GM21390 (cell line): Measurements from ENCODE around the gene ZCCHC24.

Experiments
- ATAC-seq: cut with Tn5 transposase; IDR thresholded peaks from one replicate; pipeline ENCODE4 v1.9.1; 2021; ENCODE audit not compliant: unreplicated experiment

ZCCHC24 gene

GRCh38 chr10:79472951-79473350 is 27.5 kb upstream of the ZCCHC24 start:
- no peak for ATAC-seq

DNA sequence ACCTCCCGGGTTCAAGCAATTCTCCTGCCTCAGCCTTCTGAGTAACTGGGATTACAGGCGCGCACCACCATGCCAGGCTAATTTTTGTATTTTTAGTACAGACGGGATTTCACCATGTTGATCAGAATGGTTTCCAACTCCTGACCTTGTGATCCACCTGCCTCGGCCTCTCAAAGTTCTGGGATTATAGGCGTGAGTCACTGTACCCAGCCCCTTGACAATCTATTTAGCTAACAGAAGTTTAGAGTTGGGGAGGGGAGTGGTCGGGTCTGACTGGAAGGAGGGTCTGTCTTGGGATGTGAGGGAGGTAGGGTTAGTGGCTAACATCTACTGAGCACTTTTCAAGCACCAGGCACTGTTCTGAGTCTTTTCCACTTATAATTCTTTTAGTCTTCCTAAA is 27.0 kb upstream of the ZCCHC24 start:
- no peak for ATAC-seq

DNA sequence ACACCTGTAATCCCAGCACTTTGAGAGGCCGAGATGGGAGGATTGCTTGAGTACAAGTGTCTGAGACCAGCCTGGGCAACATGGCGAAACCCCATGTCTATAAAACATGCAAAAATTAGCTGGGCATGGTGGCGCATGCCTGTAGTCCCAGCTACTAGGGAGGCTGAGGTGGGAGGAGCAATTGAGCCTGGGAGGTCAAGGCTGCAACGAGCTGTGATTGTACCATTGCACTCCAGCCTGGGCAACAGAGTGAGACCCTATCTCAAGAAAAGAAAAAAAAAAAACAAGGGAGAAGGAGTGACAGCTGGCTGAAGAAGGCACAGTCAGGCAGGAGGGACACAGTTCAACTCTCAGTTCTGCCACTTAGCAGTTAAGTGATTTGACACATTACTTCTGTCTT is 26.4 kb upstream of the ZCCHC24 start:
- no peak for ATAC-seq

DNA sequence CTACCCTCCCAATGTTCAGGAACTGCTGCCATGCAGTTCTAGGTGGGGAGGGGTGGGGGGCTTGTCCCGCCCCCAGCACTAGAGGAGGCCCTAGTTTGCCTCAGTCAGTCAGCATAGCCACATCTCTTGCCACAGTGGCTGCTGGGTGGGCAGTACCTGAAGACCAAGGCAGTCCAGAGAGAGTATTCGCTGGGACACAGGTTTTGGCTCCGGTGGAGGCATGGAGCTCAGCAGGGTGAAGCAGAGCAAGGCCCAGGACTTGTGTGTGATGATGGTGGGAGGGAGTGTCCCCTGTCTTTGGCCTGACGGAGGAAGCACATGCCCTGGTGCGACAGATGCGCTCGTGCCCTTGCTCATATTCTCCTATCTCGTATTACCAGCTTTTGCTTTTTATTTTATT is 24.7 kb upstream of the ZCCHC24 start:
- ATAC-seq, result no peak

- ATAC-seq, result no peak
Measured at GRCh38 chr10:79468841-79469585, 23.6 kb upstream of the ZCCHC24 start.

- no peak for ATAC-seq
Measured at GRCh38 chr10:79468015-79468560, 22.7 kb upstream of the ZCCHC24 start.

GRCh38 chr10:79465341-79465740 is 19.9 kb upstream of the ZCCHC24 start:
- no peak for ATAC-seq

GRCh38 chr10:79463578-79464496 is 18.4 kb upstream of the ZCCHC24 start:
- ATAC-seq, result no peak

- no peak for ATAC-seq
Measured at GRCh38 chr10:79460687-79461086, 15.3 kb upstream of the ZCCHC24 start.

DNA sequence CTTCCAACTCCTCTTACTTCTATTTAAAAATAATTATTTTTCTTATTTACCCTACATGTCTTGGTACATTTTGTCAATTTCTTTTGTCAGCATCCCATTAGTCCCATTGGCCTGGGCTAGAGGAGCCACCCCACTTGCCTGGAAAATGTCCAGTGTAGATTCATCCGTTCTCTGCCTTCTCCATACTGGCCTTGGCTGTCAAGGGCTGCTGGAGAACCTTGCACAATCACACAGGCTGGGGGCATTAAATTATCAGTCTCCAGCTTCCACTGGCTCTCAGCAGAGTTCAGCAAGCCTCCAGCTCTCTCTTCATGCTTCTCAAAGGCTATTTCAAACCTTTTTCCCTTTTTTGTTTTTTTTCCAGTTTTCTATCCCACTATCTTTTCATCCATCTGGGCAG is 13.8 kb upstream of the ZCCHC24 start:
- ATAC-seq, result no peak

DNA sequence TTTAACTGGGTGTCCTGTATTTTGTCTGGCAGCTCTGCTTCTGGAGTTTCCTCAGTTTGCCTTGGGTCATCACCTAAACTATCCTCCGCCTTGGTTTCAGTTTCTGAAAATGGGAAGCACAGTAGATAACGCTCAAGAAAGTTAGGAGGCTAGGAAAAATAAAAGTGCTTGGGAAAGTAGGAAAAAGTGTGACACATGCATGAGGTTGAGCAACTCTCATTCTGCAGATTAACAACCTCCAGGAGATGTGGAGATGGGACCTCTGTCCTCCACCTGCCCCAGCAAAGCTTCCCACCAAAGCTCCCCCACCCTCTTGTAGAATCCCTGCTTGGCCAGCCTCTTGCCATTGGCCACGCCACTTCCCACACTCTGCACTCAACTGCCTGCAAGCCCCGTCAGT is 13.1 kb upstream of the ZCCHC24 start:
- ATAC-seq, result no peak

DNA sequence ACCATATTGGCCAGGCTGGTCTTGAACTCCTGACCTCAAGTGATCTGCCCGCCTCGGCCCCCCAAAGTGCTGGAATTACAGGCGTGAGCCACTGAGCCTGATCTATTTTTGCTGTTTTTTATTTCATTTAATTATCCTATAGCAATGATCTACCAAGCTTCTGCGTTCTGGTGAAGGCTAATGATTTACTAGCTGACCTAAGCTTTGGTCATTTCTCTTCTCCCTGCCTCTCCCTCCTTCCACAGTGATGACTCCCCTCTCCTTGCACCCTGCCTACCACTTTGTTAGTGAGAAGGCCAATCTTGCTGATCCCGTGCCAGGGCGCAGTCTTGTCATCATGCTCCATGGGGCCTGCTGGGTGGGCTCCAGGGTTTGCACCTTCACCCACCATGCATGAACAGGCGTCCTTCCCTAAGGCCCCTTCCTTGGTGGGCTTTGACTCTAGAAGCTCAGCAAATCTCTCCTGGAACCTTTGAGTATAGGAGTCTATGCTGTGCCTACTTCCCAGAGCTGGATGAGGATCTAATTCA is 11.9 kb upstream of the ZCCHC24 start:
- ATAC-seq, result no peak

DNA sequence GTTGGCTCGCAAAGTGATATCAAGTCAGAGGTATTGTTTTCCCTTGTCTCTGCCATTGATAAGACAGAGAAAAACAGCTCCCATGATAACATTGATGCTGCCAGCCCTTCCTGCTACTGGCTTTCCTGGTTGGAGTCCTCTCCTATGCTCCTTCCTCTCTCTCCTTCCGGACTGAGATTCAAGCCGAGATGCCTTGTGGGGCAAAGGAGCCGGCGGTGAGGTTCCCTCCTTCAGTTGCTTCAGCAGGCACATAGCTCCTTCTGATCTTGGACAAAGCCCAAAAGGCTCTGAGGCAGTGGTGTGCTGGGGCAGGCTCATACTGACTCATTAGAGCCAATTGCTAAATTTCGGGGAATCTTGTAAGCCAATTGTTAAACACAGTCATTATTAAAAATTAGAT is 8.8 kb upstream of the ZCCHC24 start:
- ATAC-seq, result no peak

- no peak for ATAC-seq
Measured at GRCh38 chr10:79453392-79453791, 8.0 kb upstream of the ZCCHC24 start.

GRCh38 chr10:79452174-79452611 is 6.8 kb upstream of the ZCCHC24 start:
- ATAC-seq, result no peak

- ATAC-seq, result no peak
Measured at GRCh38 chr10:79451046-79451699, 5.7 kb upstream of the ZCCHC24 start.

GRCh38 chr10:79449181-79450146 is 4.0 kb upstream of the ZCCHC24 start:
- no peak for ATAC-seq

GRCh38 chr10:79448732-79449049 is 3.3 kb upstream of the ZCCHC24 start:
- no peak for ATAC-seq

- no peak for ATAC-seq
Measured at GRCh38 chr10:79447911-79448731, 2.7 kb upstream of the ZCCHC24 start.
